ENCODE results near the gene C19orf12. TPM values are rescaled to one million over a fixed set of nuclear protein-coding genes. Genes with fewer than 3 reads are reported as not detected.

Gene C19orf12
- total and polyA plus RNA-seq, 2 of the 13 experiments (the other 11 are each of a cell fraction or from before 2014, with no cell fraction given), result 17.7 to 34.4 TPM

GRCh38 chr19:29681422-29682235 lies 33.4 kb downstream of the C19orf12 start (continued):
- TF ChIP-seq ZHX1 (CRISPR knock-in tag; IDR thresholded peaks at IDR 0.05; ENCODE audit: low read depth), result no peak
- TF ChIP-seq PRMT3 (CRISPR knock-in tag; IDR thresholded peaks at IDR 0.05; ENCODE audit: borderline replicate concordance, low read depth), result no peak
- no peak for TF ChIP-seq ATAD3A (CRISPR knock-in tag; IDR thresholded peaks at IDR 0.05)
- TF ChIP-seq ZC3H4 (CRISPR knock-in tag; IDR thresholded peaks at IDR 0.05; ENCODE audit: borderline replicate concordance), result no peak
- TF ChIP-seq THYN1 (CRISPR knock-in tag; IDR thresholded peaks at IDR 0.05; ENCODE audit: borderline replicate concordance, low read depth), result no peak
- no peak for TF ChIP-seq GZF1 (CRISPR knock-in tag; IDR thresholded peaks at IDR 0.05)
- no peak for TF ChIP-seq ZNF264 (CRISPR knock-in tag; IDR thresholded peaks at IDR 0.05)

GRCh38 chr19:29680937-29681336 lies 34.1 kb downstream of the C19orf12 start:
- no TSS peak for BruUV-seq (replicated peaks)
- peaks cover 36% of the 10 kb centered on the region for H3K4me1 ChIP-seq (ENCODE audit: insufficient read depth, low read length)

More at GRCh38 chr19:29680937-29681336, 34.1 kb downstream of the C19orf12 start:
- Histone ChIP-seq H4K20me1 (ENCODE audit: insufficient read depth, low read length) (no peaks in the 10 kb centered on the region), H2AFZ (ENCODE audit: low read length) (no peak overlapping the region), H3K9ac (ENCODE audit: insufficient read depth, low read depth, low read length) (no peak overlapping the region), H3K36me3 (replicated peaks in 1 of 2; ENCODE audit: control insufficient read depth in 1 of 2, insufficient read depth in 2 of 2, low read length in 2 of 2) (no peaks in the 10 kb centered on the region), H3K9me3 (ENCODE audit: low read length) (no peaks in the 10 kb centered on the region), H3K79me2 (ENCODE audit: insufficient read depth, low read length) (no peaks in the 10 kb centered on the region), H3K4me3 (replicated peaks in 1 of 3; ENCODE audit: insufficient read depth in 1 of 3, low read depth in 2 of 3, low read length in 3 of 3) (no peak overlapping the region), H3K4me2 (ENCODE audit: low read depth, low read length) (no peak overlapping the region), H3K27ac (ENCODE audit: extremely low read length, insufficient read depth, low read length) (no peak overlapping the region), H3K27me3 (ENCODE audit: control insufficient read depth in 1 of 2, insufficient read depth in 2 of 2, low read length in 2 of 2) (peaks cover 5 to 18% of the 10 kb centered on the region in 2 experiments)
- ChIA-PET POLR2A (interaction anchor here (1.5 kb wide), 1 partner anchor 75 kb away, joined by 4 read pairs; the partner anchor contains the start of gene POP4), CTCF (ENCODE audit: low intra/inter-chr PET ratio, low total read pairs) (no interaction called here)
- in situ Hi-C loops (cut with HindIII; ENCODE audit: extremely low pct_ligation_motif_present, low pct_unique_long_range_greater_than_20kb), result no loop called here
- DNase-seq (ENCODE audit: low spot score) (no peak), FAIRE-seq (no peak), ATAC-seq (no peak)
- intact Hi-C loops (cut with micrococcal nuclease; ENCODE audit: unreplicated experiment), result no loop called here
- no peak for TF ChIP-seq EEA1 (CRISPR knock-in tag; IDR thresholded peaks at IDR 0.05; ENCODE audit: borderline replicate concordance)
- 0 out of 2 replicates have a peak, but pooled peaks have one; percentile 3 for TF ChIP-seq HNRNPL (IDR thresholded peaks at IDR 0.05; ENCODE audit: low read depth, low read length)
- 100% methylated on average over 1 of the region's 7 CpGs for WGBS (ENCODE audit: low lambda C conversion rate)
